ENCODE measurements around the gene MRPL57. TPM values are rescaled to one million over a fixed set of nuclear protein-coding genes. Genes with fewer than 3 reads are reported as not detected.

The MRPL57 gene
- total and polyA plus RNA-seq, 2 of the 8 experiments (the other 6 are each of a cell fraction or from before 2014, with no cell fraction given), result 29.9 to 34.1 TPM

- TF ChIP-seq EP300 (IDR thresholded peaks at IDR 0.05; ENCODE audit: borderline replicate concordance in 1 of 2, low read depth in 2 of 2, low read length in 2 of 2), result no peak
- no peak for TF ChIP-seq RXRA (IDR thresholded peaks at IDR 0.05; ENCODE audit: insufficient read depth, low read depth, low read length)
- TF ChIP-seq RNF2 (IDR thresholded peaks at IDR 0.05; ENCODE audit: borderline replicate concordance, low read depth, low read length, missing control alignments, poor library complexity, severe bottlenecking), result no peak
- TF ChIP-seq CTBP2 (IDR thresholded peaks at IDR 0.05; ENCODE audit: borderline replicate concordance, insufficient read depth, insufficient read length, low read length), result no peak
- no peak for TF ChIP-seq JUN (IDR thresholded peaks at IDR 0.05; ENCODE audit: low read depth, low read length)
- no peak for TF ChIP-seq CBX8 (IDR thresholded peaks at IDR 0.05; ENCODE audit: borderline replicate concordance, low read depth, low read length)
- no peak; the same call in 1 of the 2 replicates for TF ChIP-seq EGR1 (IDR thresholded peaks at IDR 0.05; ENCODE audit: borderline replicate concordance, low read depth, low read length)
- TF ChIP-seq HDAC6 (IDR thresholded peaks at IDR 0.05; ENCODE audit: low read depth, low read length), result no peak
- peak; percentile 84; the same call in 1 of the 2 replicates for TF ChIP-seq MAX (IDR thresholded peaks at IDR 0.05)
- no peak for TF ChIP-seq SP4 (IDR thresholded peaks at IDR 0.05; ENCODE audit: low read length)
- no peak for TF ChIP-seq SAP30 (IDR thresholded peaks at IDR 0.05; ENCODE audit: insufficient read depth, insufficient replicate concordance, low read length)
Observed at GRCh38 chr13:21176215-21176981, at the start of gene MRPL57, which contains the start of gene SKA3 (continued).

All from H1 (cell line).